K562 (cell line): ENCODE measurements around the gene TRNAU1AP. TPM values are rescaled to one million over a fixed set of nuclear protein-coding genes. Genes with fewer than 3 reads are reported as not detected.
A peak's percentile ranks its signal among the peaks of the same experiment; 100 is the strongest.

Experiments used
- BRD4 ChIP-seq: fragments of 200-600 bp; sonication (generic); IDR thresholded peaks from 2 replicates; pipeline ENCODE4 v1.6.1; 2017; ENCODE audit warnings: inconsistent platforms
- CHCHD3 ChIP-seq: fragments of 250-450 bp; sonication (Bioruptor Pico); IDR thresholded peaks from 2 replicates; pipeline ENCODE4 v2.1.2; 2022; ENCODE audit warnings: mild to moderate bottlenecking
- CHD2 ChIP-seq: IDR thresholded peaks from 2 replicates; pipeline ENCODE4 v1.6.1; 2011; ENCODE audit warnings: low read depth, low read length
- DMBX1 ChIP-seq: fragments of 250-450 bp; sonication (Bioruptor Pico); IDR thresholded peaks from 2 replicates; pipeline ENCODE4 v1.8.0; 2022; ENCODE audit warnings: inconsistent platforms, mild to moderate bottlenecking, moderate library complexity, borderline replicate concordance
- ELF2 ChIP-seq: fragments of 250-450 bp; sonication (Bioruptor Pico); IDR thresholded peaks from 2 replicates; pipeline ENCODE4 v1.5.0; 2021; ENCODE audit warnings: mild to moderate bottlenecking
- GTF2A2 ChIP-seq: IDR thresholded peaks from 2 replicates; pipeline ENCODE4 v1.6.1; 2016; ENCODE audit warnings: mild to moderate bottlenecking, missing genetic modification characterization, missing compliant biosample characterization
- KLF13 ChIP-seq: fragments of 450-650 bp; IDR thresholded peaks from 2 replicates; pipeline ENCODE4 v1.6.1; 2016; ENCODE audit warnings: missing genetic modification characterization, low read depth, mild to moderate bottlenecking, missing compliant biosample characterization, moderate library complexity, borderline replicate concordance
- MAFG ChIP-seq: fragments of 450-650 bp; conservative IDR thresholded peaks from 2 replicates; pipeline ENCODE4 v1.6.1; 2016; ENCODE audit warnings: missing genetic modification characterization, missing compliant biosample characterization
- MIER1 ChIP-seq: fragments of 450-650 bp; IDR thresholded peaks from 2 replicates; pipeline ENCODE4 v1.6.1; 2016; ENCODE audit warnings: antibody characterized with exemption, mild to moderate bottlenecking, low read depth
- NR3C1 ChIP-seq: sonication (generic); formaldehyde crosslinking; IDR thresholded peaks from 2 replicates; pipeline ENCODE4 v1.8.1; 2022; ENCODE audit warnings: missing genetic modification reagents
- PCBP2 ChIP-seq: fragments of 200-400 bp; formaldehyde crosslinking; IDR thresholded peaks from 2 replicates; pipeline ENCODE4 v1.6.1; 2018; ENCODE audit warnings: low read length, low read depth, mild to moderate bottlenecking, moderate library complexity; ENCODE audit not compliant: poor library complexity, severe bottlenecking
- PHF21A ChIP-seq: fragments of 450-650 bp; IDR thresholded peaks from 2 replicates; pipeline ENCODE4 v1.6.1; 2017; ENCODE audit warnings: low read depth, borderline replicate concordance
- POLR2AphosphoS2 ChIP-seq: IDR thresholded peaks from 2 replicates; pipeline ENCODE4 v1.6.1; 2012; ENCODE audit warnings: low read length, improper control_type of control experiment
- SMARCB1 ChIP-seq: IDR thresholded peaks from 2 replicates; pipeline ENCODE4 v1.6.1; 2011; ENCODE audit warnings: improper control_type of control experiment, low read depth; ENCODE audit not compliant: insufficient read length
- SUPT5H ChIP-seq: fragments of 450-650 bp; IDR thresholded peaks from 2 replicates; pipeline ENCODE4 v1.6.1; 2016
- THRAP3 ChIP-seq: fragments of 450-650 bp; IDR thresholded peaks from 2 replicates; pipeline ENCODE4 v1.6.1; 2016; ENCODE audit warnings: mild to moderate bottlenecking, inconsistent platforms, borderline replicate concordance
- ZBTB7A ChIP-seq: IDR thresholded peaks from 2 replicates; pipeline ENCODE4 v1.6.1; 2011; ENCODE audit warnings: low read depth, mild to moderate bottlenecking, low read length, moderate library complexity, borderline replicate concordance; ENCODE audit not compliant: control insufficient read depth
- ZNF146 ChIP-seq: IDR thresholded peaks from one replicate; pipeline ENCODE4 v1.6.1; 2018; ENCODE audit warnings: missing compliant biosample characterization; ENCODE audit not compliant: unreplicated experiment
- ZNF444 ChIP-seq: fragments of 250-450 bp; sonication (Bioruptor Pico); IDR thresholded peaks from 2 replicates; pipeline ENCODE4 v1.4.0; 2020; ENCODE audit warnings: mild to moderate bottlenecking, moderate library complexity
- polyA plus RNA-seq, 8 experiments: library from polyadenylated mRNA; depleted of rRNA in 4 of 8; stranded (reverse) in 5 of 8; unstranded in 3 of 8; fragments of >200 nt; fragmentation: Nextera tagmentation in 2 of 8; fragmentation: Illumina TruSeq in 1 of 8; extraction: Ambion mirVana in 2 of 8; extraction: Trizol in 1 of 8; gene quantifications; 2 replicates each; pipeline versions ENCODE4 v1.2.1 to v1.2.3, GENCODE V29; 2011 to 2014; ENCODE audit warnings: inconsistent platforms in 1 of 8, missing spikeins in 1 of 8
- total RNA-seq, 7 experiments: library from RNA; depleted of rRNA in 6 of 7; stranded (reverse); fragments of >200 nt in 6 of 7; fragmentation: Illumina TruSeq in 2 of 7; extraction: Trizol in 2 of 7; gene quantifications; 2 replicates each; pipeline versions ENCODE4 v1.2.1 to v1.2.3, GENCODE V29; 2011 to 2021; ENCODE audit warnings: low replicate concordance in 1 of 7
- TF ChIP-seq, protein P1 (sequence below): fragments of 450-650 bp; IDR thresholded peaks from 2 replicates; pipeline ENCODE4 v1.6.1; 2016; ENCODE audit warnings: missing biosample characterization, missing genetic modification characterization
- TF ChIP-seq, protein P2 (sequence below): fragments of 250-450 bp; sonication (Bioruptor Pico); IDR thresholded peaks from 2 replicates; pipeline ENCODE4 v1.4.0; 2020
- TF ChIP-seq, protein P3 (sequence below): sonication (generic); IDR thresholded peaks from 2 replicates; pipeline ENCODE4 v1.6.1; 2016
- TF ChIP-seq, protein P4 (sequence below): sonication (generic); formaldehyde crosslinking; IDR thresholded peaks from 2 replicates; pipeline ENCODE4 v1.5.0; 2020; ENCODE audit warnings: missing genetic modification reagents
- TF ChIP-seq, protein P5 (sequence below): fragments of 250-450 bp; sonication (Bioruptor Pico); IDR thresholded peaks from 2 replicates; pipeline ENCODE4 v1.8.0; 2022; ENCODE audit warnings: inconsistent platforms, mild to moderate bottlenecking, moderate library complexity, borderline replicate concordance

TRNAU1AP gene
- total and polyA plus RNA-seq, 9 of the 15 experiments (the other 6 are each of a cell fraction or from before 2014, with no cell fraction given), result 34.9 to 110 (median 46.3) TPM

DNA sequence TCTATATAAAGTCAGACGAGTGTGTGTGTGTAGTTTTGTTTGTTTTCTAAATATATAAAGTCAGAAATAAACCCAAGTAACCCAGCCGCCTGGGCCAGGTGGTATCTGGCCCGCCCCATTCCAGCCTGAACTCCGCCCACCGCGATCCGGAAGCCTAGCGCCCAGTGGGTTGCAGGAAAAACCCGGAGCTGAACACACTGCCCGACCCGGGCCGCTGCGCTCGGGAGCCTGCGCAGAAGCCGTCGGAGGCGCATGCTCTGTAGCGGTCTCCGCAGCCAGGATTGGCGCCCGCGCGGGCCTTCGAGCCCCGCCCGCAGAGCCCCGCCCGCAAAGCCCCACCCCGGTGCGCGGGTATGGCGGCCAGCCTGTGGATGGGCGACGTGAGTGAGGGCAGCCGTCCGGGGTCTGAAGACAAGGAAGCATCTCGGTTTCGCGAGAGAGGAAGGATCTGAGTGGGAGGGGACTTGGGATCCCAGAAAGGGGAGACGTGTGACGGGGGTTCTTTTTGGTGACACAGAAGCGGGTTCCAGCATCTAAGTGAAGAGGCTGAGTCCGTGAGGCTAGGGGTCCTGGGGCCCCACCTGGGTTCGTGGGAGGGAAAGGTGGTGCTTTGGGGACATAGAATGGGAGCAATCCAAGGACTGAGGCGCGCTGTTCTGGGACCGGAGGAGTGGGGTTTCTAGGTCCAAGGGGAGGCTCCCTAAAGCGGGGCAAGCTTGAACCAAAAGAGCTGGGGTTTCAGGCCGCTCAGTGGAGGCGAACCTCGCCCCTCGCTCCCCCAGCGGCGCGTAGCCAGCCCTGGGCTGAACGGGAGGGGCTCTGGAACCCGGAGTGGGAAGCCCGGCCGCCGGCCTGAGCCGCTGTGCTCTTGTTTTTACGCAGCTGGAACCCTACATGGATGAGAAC lies at the start of gene TRNAU1AP (continued):
- TF ChIP-seq, protein P1, sequence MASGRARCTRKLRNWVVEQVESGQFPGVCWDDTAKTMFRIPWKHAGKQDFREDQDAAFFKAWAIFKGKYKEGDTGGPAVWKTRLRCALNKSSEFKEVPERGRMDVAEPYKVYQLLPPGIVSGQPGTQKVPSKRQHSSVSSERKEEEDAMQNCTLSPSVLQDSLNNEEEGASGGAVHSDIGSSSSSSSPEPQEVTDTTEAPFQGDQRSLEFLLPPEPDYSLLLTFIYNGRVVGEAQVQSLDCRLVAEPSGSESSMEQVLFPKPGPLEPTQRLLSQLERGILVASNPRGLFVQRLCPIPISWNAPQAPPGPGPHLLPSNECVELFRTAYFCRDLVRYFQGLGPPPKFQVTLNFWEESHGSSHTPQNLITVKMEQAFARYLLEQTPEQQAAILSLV (tag), result no peak
- TF ChIP-seq POLR2AphosphoS2, result no peak
- TF ChIP-seq NR3C1 (CRISPR knock-in tag), result no peak
- TF ChIP-seq, protein P2, sequence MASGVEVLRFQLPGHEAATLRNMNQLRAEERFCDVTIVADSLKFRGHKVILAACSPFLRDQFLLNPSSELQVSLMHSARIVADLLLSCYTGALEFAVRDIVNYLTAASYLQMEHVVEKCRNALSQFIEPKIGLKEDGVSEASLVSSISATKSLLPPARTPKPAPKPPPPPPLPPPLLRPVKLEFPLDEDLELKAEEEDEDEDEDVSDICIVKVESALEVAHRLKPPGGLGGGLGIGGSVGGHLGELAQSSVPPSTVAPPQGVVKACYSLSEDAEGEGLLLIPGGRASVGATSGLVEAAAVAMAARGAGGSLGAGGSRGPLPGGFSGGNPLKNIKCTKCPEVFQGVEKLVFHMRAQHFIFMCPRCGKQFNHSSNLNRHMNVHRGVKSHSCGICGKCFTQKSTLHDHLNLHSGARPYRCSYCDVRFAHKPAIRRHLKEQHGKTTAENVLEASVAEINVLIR, result no peak
- no peak for TF ChIP-seq MIER1
- TF ChIP-seq DMBX1 (CRISPR knock-in tag), result 0 out of 2 replicates have a peak, but pooled peaks have one; percentile 4
- no peak for TF ChIP-seq SMARCB1
- peak; percentile 91 for TF ChIP-seq SUPT5H
- no peak; the same call in 1 of the 2 replicates for TF ChIP-seq THRAP3
- TF ChIP-seq CHD2, result peak; percentile 29; the same call in 1 of the 2 replicates
- TF ChIP-seq PCBP2, result no peak
- TF ChIP-seq, protein P3, sequence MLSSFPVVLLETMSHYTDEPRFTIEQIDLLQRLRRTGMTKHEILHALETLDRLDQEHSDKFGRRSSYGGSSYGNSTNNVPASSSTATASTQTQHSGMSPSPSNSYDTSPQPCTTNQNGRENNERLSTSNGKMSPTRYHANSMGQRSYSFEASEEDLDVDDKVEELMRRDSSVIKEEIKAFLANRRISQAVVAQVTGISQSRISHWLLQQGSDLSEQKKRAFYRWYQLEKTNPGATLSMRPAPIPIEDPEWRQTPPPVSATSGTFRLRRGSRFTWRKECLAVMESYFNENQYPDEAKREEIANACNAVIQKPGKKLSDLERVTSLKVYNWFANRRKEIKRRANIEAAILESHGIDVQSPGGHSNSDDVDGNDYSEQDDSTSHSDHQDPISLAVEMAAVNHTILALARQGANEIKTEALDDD, result no peak
- no peak for TF ChIP-seq BRD4
- peak; percentile 66 for TF ChIP-seq ZBTB7A
- no peak for TF ChIP-seq PHF21A
- TF ChIP-seq, protein P4, sequence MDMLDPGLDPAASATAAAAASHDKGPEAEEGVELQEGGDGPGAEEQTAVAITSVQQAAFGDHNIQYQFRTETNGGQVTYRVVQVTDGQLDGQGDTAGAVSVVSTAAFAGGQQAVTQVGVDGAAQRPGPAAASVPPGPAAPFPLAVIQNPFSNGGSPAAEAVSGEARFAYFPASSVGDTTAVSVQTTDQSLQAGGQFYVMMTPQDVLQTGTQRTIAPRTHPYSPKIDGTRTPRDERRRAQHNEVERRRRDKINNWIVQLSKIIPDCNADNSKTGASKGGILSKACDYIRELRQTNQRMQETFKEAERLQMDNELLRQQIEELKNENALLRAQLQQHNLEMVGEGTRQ (CRISPR knock-in tag), result no peak
- no peak for TF ChIP-seq MAFG (tag)
- TF ChIP-seq GTF2A2 (tag), result no peak
- TF ChIP-seq KLF13 (tag), result peak; percentile 44; the same call in 1 of the 2 replicates
- peak; percentile 88 for TF ChIP-seq ELF2
- TF ChIP-seq ZNF146 (CRISPR knock-in tag), result no peak
- TF ChIP-seq ZNF444 (CRISPR knock-in tag), result no peak
- TF ChIP-seq CHCHD3 (CRISPR knock-in tag), result no peak
- TF ChIP-seq, protein P5, sequence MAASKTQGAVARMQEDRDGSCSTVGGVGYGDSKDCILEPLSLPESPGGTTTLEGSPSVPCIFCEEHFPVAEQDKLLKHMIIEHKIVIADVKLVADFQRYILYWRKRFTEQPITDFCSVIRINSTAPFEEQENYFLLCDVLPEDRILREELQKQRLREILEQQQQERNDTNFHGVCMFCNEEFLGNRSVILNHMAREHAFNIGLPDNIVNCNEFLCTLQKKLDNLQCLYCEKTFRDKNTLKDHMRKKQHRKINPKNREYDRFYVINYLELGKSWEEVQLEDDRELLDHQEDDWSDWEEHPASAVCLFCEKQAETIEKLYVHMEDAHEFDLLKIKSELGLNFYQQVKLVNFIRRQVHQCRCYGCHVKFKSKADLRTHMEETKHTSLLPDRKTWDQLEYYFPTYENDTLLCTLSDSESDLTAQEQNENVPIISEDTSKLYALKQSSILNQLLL, result no peak
